GM21723 (cell line): Measurements from ENCODE around the gene STRIT1.
"Not testable (repeated sequence)": the region's sequence is repeated elsewhere in the genome, so short reads cannot be mapped to it uniquely, and the experiment has no call there.

Experiments used
- ATAC-seq: cut with Tn5 transposase; IDR thresholded peaks from one replicate; pipeline ENCODE4 v1.9.1; 2021; ENCODE audit warnings: mild to moderate bottlenecking, moderate library complexity; ENCODE audit not compliant: unreplicated experiment

Gene STRIT1

DNA sequence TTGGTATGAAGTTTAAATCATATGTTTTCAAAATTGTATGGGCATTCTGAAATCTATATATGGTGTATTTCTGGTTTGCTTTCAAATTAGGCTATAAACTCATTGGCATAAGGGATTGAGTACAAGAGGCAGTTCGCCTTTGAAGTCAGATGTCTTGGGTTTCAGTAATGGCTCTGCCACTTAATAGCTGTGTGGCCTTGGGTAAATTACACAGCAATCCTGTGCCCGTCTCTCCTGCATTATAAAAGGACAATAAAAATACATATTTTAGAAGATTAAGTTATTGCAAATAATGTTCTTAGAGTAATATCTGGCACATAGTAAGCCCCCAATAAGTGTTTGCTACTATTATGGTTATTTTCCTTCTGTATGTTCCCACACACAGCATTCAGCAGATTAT lies 20.4 kb upstream of the STRIT1 start:
- no peak for ATAC-seq

GRCh38 chr3:155313300-155313699 lies 19.8 kb upstream of the STRIT1 start:
- ATAC-seq, result no peak

- no peak for ATAC-seq
Measured at GRCh38 chr3:155312781-155313180, 19.3 kb upstream of the STRIT1 start.

DNA sequence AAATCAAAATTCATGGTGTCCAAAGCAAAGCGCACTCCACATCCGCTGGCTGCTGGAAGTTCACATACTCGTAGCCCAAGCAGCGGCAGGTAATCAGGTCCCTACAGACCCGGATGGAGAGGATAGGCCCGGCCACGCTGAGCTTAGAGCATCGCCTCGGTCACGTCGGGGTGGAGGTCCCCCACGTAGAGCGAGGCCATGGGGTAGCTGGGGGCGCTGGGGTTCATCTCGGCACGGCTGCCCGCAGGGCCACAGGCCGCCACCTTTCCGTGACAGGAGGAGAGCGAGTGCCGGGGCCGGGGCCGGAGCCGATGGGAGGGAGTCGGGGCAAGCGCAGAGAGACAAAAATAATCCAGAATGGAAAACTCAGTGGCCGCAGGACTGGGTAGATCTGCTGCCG lies 16.1 kb upstream of the STRIT1 start:
- ATAC-seq, result no peak

GRCh38 chr3:155308831-155309230 lies 15.3 kb upstream of the STRIT1 start:
- no peak for ATAC-seq

- ATAC-seq, result no peak
Measured at GRCh38 chr3:155307183-155307582, 13.7 kb upstream of the STRIT1 start.

DNA sequence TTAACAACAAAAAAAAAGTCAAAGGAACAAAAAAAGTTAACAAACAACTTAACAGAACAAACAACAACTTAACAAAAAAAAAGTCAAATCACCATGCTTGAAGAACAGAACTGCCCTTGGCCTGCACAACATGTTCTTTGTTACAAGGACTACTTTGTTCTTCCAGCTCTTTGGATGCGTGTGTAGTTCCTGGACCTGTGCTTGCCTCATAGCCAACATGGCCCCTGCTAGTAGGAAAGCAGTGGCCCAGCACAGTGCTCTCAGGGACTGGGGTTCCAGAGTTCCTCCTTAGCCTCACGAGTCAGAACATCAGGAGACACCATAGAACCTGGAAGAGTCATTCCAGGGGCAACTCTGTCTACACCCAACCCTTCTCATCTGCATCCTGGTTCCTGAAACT lies 10.9 kb upstream of the STRIT1 start:
- no peak for ATAC-seq

GRCh38 chr3:155303540-155304097 lies 10.1 kb upstream of the STRIT1 start:
- no peak for ATAC-seq

- no peak for ATAC-seq
Measured at GRCh38 chr3:155302891-155303290, 9.4 kb upstream of the STRIT1 start.

- ATAC-seq, result no peak
Measured at GRCh38 chr3:155302481-155302880, 9.0 kb upstream of the STRIT1 start.

DNA sequence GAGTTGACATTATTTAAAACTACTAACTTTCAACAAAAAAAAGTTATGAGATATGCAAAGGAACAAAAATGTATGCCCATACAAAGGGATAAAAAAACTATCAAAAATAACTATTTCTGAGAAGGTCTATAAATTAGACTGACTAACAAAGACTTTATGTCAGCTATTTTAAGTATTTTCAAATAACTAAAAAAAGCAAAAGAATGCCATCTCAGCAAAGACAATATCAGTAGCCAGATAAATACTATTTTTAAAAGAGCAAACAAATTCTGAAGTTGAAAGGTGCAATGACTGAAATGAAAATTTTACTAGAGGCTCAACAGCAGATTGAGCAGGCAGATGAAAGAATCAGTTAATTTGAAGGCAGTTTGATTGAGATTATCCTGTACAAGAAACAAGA lies 3.6 kb upstream of the STRIT1 start:
- ATAC-seq, result no peak

GRCh38 chr3:155296413-155296812 lies 2.9 kb upstream of the STRIT1 start:
- ATAC-seq, result no peak

GRCh38 chr3:155292693-155293092 lies 790 bp downstream of the STRIT1 start:
- ATAC-seq, result no peak

- ATAC-seq, result no peak
Measured at GRCh38 chr3:155292133-155292532, 1.4 kb downstream of the STRIT1 start.

- ATAC-seq, result no peak
Measured at GRCh38 chr3:155286736-155287135, 6.7 kb downstream of the STRIT1 start.

DNA sequence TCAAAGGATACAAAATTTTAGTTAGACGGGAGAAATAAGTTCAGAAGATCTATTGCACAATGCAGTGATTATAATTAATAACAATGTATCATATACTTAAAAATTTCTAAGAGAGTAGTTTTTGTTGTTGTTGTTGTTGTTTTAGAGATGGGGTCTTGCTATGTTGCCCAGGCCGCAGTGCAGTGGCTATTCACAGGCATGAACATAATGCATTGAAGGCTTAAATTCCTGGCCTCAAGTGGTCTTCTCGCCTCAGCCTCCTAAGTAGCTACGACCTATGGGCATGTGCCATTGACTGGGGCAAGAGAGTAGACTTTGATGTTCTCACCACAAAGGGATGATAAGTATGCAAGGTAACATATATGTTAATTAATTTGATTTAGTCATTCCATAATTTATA lies 7.5 kb downstream of the STRIT1 start:
- no peak for ATAC-seq

- ATAC-seq, result no peak
Measured at GRCh38 chr3:155283092-155284056, 10.1 kb downstream of the STRIT1 start.

DNA sequence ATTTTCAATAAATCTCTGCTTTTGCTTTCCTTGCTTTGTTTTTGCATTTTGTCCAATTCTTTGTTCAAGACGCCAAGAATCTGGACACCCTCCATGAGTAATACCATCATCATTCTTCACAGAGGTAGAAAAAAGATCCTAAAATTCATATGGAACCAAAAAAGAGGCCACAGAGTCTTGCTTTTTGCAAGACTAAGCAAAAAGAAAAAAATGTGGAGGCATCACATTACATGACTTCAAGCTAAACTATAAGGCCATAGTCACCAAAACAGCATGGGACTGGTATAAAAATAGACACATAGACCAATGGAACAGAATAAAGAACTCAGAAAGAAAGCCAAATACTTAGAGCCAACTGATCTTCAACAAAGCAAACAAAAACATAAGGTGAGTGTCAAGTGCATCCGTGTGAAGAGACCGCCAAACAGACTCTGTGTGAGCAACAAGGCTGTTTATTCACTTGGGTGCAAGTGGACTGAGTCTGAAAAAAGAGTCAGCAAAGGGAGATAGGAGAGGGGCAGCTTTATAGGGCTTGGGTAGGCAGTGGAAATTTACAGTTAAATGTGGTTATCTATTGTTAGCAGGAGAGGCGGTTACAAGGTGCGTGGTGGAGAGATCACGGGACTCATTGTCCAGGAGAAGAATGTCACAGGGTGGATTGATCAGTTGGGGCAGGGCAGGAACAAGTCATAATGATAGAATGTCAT lies 10.9 kb downstream of the STRIT1 start:
- no peak for ATAC-seq

- no peak for ATAC-seq
Measured at GRCh38 chr3:155281912-155282311, 11.6 kb downstream of the STRIT1 start.

- ATAC-seq, result not testable (repeated sequence)
Measured at GRCh38 chr3:155276089-155276488, 17.4 kb downstream of the STRIT1 start.

GRCh38 chr3:155275159-155275754 lies 18.2 kb downstream of the STRIT1 start:
- not testable (repeated sequence) for ATAC-seq
